Measurements from ENCODE around the gene SPINK4. TPM values are rescaled to one million over a fixed set of nuclear protein-coding genes. Genes with fewer than 3 reads are reported as not detected.

The SPINK4 gene
- total and polyA plus RNA-seq, 7 donors: 0.34 TPM; not detected in 6

- H3K27me3 ChIP-seq (ENCODE audit: insufficient read depth in 3 of 3, low read length in 2 of 3): no peaks in the 10 kb centered on the region
- H3K4me1 ChIP-seq: peaks cover 16% of the 10 kb centered on the region
- DNase-seq (peak in 1 of 2 donors; percentile 52), ATAC-seq (peak; percentile 51 to 82 (median 64))
- H3K36me3 ChIP-seq (ENCODE audit: insufficient read depth in 1 of 2, low read depth in 1 of 2): no peaks in the 10 kb centered on the region
- WGBS, 3 donors: 34 to 46% (median 36%) methylated on average over 6 of the region's 6 CpGs
- intact Hi-C loops (cut with DNase I): no loop called here
- H3K27ac ChIP-seq: peak overlapping the region; percentile 71
- TF ChIP-seq CTCF (IDR thresholded peaks at IDR 0.05): peak; percentile 21
- H3K9me3 ChIP-seq: no peaks in the 10 kb centered on the region
- H3K4me3 ChIP-seq: no peak overlapping the region
Observed at GRCh38 chr9:33197279-33198152, 42.5 kb upstream of the SPINK4 start.

GRCh38 chr9:33198165-33198564 is 41.8 kb upstream of the SPINK4 start:
- H3K27me3 ChIP-seq (ENCODE audit: insufficient read depth in 3 of 3, low read length in 2 of 3): no peaks in the 10 kb centered on the region
- no peaks in the 10 kb centered on the region for H3K36me3 ChIP-seq (ENCODE audit: insufficient read depth in 1 of 2, low read depth in 1 of 2)
- H3K9me3 ChIP-seq: no peaks in the 10 kb centered on the region
- peaks cover 16% of the 10 kb centered on the region for H3K4me1 ChIP-seq
- ATAC-seq: peak; percentile 85 to 95 (median 93)
- intact Hi-C loops (cut with DNase I): no loop called here
- DNase-seq: peak; percentile 60 to 85
- WGBS, 3 donors: 23 to 41% (median 26%) methylated on average over 6 of the region's 6 CpGs
- H3K4me3 ChIP-seq: peak overlapping the region; percentile 15
- H3K27ac ChIP-seq: peak overlapping the region; percentile 71
- TF ChIP-seq CTCF (IDR thresholded peaks at IDR 0.05): no peak

- no peak overlapping the region for H3K27ac ChIP-seq
- peaks cover 16% of the 10 kb centered on the region for H3K4me1 ChIP-seq
- intact Hi-C loops (cut with DNase I): no loop called here
- DNase-seq: no peak
- H3K9me3 ChIP-seq: no peaks in the 10 kb centered on the region
- H3K4me3 ChIP-seq: no peak overlapping the region
- ATAC-seq: no peak
- no peaks in the 10 kb centered on the region for H3K27me3 ChIP-seq (ENCODE audit: insufficient read depth in 3 of 3, low read length in 2 of 3)
- 89 to 100% (median 94%) methylated on average over 1 of the region's 1 CpG for WGBS, 3 donors
- TF ChIP-seq CTCF (IDR thresholded peaks at IDR 0.05): no peak
- no peaks in the 10 kb centered on the region for H3K36me3 ChIP-seq (ENCODE audit: insufficient read depth in 1 of 2, low read depth in 1 of 2)
Observed at GRCh38 chr9:33202018-33202417, 37.9 kb upstream of the SPINK4 start.

- Histone ChIP-seq H3K27ac (no peak overlapping the region), H3K4me1 (peaks cover 10% of the 10 kb centered on the region), H3K36me3 (ENCODE audit: insufficient read depth in 1 of 2, low read depth in 1 of 2) (no peaks in the 10 kb centered on the region), H3K9me3 (no peaks in the 10 kb centered on the region), H3K27me3 (ENCODE audit: insufficient read depth in 3 of 3, low read length in 2 of 3) (no peaks in the 10 kb centered on the region), H3K4me3 (no peak overlapping the region)
- intact Hi-C loops (cut with DNase I): no loop called here
- 35 to 44% (median 43%) methylated on average over 11 of the region's 11 CpGs for WGBS, 3 donors
- ATAC-seq: peak; percentile 30 to 47 (median 37)
- TF ChIP-seq CTCF (IDR thresholded peaks at IDR 0.05): no peak
- DNase-seq: peak; percentile 41 to 74
Observed at GRCh38 chr9:33202552-33203201, 37.3 kb upstream of the SPINK4 start.
